Erythroblast (primary cell): ENCODE data around the gene AP3B1.
"Not testable (repeated sequence)": the region's sequence is repeated elsewhere in the genome, so short reads cannot be mapped to it uniquely, and the experiment has no call there.

Experiments
- GATA1 ChIP-seq: IDR thresholded peaks from 2 replicates; pipeline ENCODE4 v1.6.1; 2011; ENCODE audit warnings: low read depth, mild to moderate bottlenecking, control low read depth, low read length, moderate library complexity
- POLR2A ChIP-seq: IDR thresholded peaks from 2 replicates; pipeline ENCODE4 v1.6.1; 2011; ENCODE audit warnings: mild to moderate bottlenecking, low read length

DNA sequence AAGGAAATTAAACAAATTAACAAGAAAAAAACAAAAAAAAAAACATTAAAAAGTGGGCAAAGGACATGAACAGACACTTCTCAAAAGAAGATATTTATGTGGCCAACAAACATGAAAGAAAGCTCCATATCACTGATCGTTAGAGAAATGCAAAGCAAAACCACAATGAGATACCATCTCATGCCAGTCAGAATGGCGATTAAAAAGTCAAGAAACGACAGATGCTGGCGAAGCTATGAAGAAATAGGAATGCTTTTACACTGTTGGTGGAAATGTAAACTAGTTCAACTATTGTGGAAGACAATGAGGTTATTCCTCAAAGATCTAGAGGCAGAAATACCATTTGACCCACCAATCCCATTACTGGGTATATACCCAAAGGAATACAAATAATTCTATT lies 223.8 kb downstream of the AP3B1 start:
- not testable (repeated sequence) for TF ChIP-seq POLR2A, GATA1
